AG09309 (cell line): Measurements from ENCODE around the gene TMEM141.
A peak's percentile ranks its signal among the peaks of the same experiment; 100 is the strongest.
"Not testable (repeated sequence)": the region's sequence is repeated elsewhere in the genome, so short reads cannot be mapped to it uniquely, and the experiment has no call there.

Experiments used
- DNase-seq: peaks from one replicate; pipeline ENCODE4 v3.0.0-alpha.2; 2010; ENCODE audit warnings: low read depth
- H3K4me3 ChIP-seq: 2 replicates; pipeline ENCODE4 v1.5.1; 2011; ENCODE audit warnings: mild to moderate bottlenecking, low read depth, low read length, moderate library complexity; ENCODE audit not compliant: control insufficient read depth
- CTCF ChIP-seq: IDR thresholded peaks from 2 replicates; pipeline ENCODE4 v1.5.1; 2011; ENCODE audit warnings: mild to moderate bottlenecking, low read depth, low read length, inconsistent platforms; ENCODE audit not compliant: insufficient read depth, control insufficient read depth; ENCODE audit errors: missing control alignments

TMEM141 gene

GRCh38 chr9:136764301-136764891 is 26.7 kb upstream of the TMEM141 start, which contains the start of gene LCN15:
TSS of gene LCN15 (minus strand) at chr9:136764518. CDS start at chr9:136764488, 30 bp downstream.
- H3K4me3 ChIP-seq, result no peak within 1 kb of the TSS
- no peak for DNase-seq
- no peak for TF ChIP-seq CTCF

DNA sequence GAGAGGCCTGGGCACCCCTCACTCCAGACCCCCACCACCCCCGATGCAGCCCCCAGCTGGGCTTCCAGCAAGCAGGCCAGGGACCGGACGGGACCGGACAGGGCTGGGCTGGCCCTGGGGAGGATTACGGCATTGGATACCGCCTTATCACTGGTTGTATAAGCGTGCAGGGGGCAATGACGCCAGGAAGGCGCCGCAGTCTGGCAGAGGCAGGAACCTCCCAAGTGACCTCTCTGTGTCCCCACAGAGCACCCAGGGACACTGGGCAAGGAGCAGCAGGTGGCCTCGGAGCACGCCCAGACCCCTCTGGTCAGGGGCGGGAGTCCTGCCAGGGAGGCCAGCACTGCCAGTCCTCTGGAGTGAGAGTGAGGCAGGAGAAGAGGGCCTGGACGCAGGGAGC is 26.1 kb upstream of the TMEM141 start:
- no peak overlapping the region for H3K4me3 ChIP-seq
- DNase-seq, result no peak
- no peak for TF ChIP-seq CTCF

DNA sequence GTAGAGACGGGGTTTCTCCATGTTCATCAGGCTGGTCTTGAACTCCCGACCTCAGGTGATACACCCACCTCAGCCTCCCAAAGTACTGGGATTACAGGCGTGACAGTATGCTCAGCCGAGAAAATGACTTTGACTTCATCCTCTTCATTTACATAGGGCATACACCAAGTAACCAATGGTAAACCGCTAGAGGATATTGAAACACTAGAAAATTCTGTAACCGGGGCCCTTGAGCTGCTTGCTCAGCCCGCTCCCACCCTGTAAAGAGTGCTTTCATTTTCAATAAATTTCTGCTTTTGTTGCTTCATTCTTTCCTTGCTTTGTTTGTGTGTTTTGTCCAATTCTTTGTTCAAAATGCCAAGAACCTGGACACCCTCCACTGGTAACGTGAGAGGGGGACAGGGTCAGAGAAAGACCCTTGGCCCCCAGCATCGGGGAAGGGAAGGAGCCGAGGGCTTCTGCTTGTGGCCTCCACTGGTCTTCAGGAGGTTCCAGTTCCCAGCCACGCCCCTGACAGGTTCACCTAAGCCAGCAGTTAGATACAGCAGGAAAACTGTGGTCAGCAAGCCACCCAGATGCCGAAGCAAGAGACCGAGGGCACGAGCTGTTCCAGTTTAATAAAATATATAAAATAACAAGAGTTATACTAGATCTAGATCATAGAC is 25.3 kb upstream of the TMEM141 start:
- not testable (repeated sequence) for DNase-seq

DNA sequence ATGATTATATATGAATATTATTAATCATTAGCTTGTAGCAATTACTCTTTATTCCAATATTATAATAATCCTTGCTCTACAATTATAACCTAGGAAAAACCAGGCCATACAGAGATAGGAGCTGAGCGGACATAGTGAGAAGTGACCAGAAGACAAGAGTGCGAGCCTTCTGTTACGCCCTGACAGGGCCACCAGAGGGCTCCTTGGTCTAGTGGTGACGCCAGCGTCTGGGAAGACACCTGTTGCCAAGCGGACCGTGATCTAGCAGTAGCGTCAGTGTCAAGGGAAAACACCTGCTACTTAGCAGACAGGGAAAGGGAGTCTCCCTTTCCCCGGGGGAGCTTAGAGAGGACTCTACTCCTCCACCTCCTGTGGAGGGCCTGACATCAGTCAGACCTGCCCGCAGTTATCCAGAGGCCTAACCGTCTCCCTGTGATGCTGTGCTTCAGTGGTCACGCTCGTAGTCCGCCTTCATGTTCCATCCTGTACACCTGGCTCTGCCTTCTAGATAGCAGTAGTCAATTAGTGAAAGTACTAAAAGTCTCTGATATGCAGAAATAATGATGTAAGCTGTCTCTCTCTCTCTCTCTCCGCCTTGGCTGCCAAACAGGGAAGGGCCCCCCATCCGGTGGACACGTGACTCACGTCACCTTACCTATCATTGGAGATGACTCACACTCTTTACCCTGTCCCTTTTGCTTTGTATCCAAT is 24.6 kb upstream of the TMEM141 start:
- TF ChIP-seq CTCF, result peak; percentile 27
- not testable (repeated sequence) for H3K4me3 ChIP-seq, DNase-seq

More for the DNA sequence above, 25.3 kb upstream of the TMEM141 start:
- H3K4me3 ChIP-seq, result not testable (repeated sequence)

DNA sequence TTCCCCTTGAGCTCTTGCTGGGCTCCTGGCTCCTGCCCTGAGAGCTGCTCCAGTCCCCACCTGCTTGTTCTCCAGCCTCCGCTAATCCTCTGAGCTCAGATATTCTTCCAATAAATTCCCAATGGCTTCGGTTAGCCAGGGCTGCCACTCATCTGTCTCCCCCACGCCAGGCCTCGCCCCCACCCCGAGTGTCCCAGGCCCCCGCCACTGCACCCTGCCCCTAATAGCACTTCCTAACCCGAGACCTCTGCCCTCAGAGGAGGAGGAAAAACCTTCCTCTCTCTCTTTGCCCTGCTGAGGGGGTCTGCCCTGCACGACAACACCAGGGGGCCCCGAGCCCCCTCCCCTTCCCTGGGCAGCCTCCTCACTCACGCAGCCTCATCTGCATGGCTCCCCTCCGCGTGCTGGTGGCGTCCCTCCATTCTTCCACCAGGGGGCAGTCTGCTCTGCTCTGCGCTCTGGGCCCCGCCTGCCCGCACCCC is 21.4 kb upstream of the TMEM141 start:
- no peak overlapping the region for H3K4me3 ChIP-seq
- no peak for DNase-seq
- peak; percentile 58 for TF ChIP-seq CTCF

GRCh38 chr9:136771907-136772415 is 19.2 kb upstream of the TMEM141 start:
- no peak overlapping the region for H3K4me3 ChIP-seq
- DNase-seq, result no peak
- no peak for TF ChIP-seq CTCF
